GM18873 (cell line): ENCODE results near the gene FREM2.

Source experiments
- ATAC-seq: cut with Tn5 transposase; IDR thresholded peaks from one replicate; pipeline ENCODE4 v1.9.1; 2021; ENCODE audit warnings: mild to moderate bottlenecking, moderate library complexity, moderate number of reproducible peaks; ENCODE audit not compliant: unreplicated experiment, low FRiP score

The FREM2 gene

DNA sequence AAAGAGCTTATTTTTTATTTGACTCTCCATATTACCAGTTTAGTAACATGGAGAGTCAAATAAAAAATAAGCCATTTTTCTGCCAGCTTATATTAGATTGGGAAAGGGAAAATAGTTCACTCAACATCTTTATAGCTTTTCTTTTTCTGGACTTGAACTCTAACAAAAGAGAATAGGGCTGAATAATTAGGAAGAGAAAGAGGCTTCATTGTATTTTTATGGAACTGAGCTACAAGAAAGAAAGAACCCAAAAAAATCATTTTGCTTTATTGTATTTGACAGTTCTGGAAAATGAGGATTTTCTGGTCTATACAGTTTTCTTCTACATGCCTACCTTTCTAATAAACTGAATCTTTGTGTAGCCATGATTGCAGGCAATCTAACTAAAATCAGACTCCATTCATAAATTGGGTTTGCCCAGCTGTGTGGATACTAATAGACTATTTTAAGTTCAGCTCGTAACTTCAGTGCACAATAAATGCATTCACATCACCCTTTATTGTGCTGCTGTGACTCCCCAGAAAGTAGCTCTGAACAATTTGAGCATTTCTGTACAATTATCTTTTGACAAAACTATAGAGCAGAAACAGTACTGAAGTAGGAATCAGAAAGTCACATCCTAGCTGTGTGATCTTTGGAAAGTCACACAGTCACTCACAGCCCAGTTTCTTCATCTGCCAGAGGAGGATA, 188.5 kb downstream of the FREM2 start:
- ATAC-seq, result no peak

DNA sequence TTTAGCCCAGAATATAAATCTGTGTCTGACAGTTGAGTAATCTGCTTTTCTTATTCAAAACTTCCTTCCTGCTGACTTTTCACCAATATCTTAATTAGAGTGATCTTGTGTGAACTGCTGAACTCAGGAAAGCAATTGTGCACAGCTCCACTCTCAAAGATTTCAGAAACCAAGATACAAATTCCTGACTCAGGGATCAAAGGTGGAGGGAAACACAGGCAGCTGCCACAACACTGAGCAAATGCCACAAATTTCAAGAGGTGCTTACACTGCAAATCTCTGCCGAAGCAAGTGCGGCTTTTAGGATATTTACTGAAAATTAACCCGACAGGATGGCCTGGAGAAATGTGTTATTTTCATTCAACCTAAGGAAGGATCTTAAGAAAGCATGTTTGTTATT, 192.4 kb downstream of the FREM2 start:
- no peak for ATAC-seq

DNA sequence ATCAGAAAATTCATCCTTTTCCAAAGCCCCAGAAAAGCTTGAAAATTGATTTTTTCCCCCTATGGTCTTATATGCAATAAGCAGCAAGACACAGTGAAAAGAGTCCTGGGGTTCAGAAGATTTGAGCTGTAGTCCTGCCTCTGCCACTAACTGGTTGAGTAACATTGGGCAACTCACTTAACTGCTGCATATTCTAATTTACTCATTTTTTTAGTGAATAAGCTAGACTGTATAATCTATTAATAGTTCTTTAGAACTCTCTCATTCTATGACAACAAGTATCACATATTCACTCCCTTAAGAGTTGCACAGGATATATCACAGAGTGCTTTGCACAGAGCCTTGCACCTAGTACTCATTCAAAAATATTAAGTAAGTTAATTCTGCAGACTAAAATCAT, 192.9 kb downstream of the FREM2 start:
- ATAC-seq, result no peak

DNA sequence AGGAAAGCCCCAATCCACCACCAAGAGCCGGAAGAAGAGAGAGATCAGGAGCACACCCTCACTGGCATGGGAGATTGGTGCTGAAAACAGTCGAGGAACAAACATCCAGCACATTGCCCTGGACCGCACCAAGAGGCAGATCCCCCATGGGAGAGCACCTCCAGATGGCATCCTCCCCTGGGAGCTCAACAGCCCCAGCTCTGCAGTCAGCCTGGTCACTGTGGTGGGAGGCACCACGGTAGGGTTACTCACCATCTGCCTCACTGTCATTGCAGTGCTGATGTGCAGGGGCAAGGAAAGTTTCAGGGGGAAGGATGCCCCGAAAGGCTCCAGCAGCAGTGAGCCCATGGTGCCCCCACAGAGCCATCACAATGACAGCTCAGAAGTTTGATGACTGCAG, 193.5 kb downstream of the FREM2 start:
- ATAC-seq, result no peak

DNA sequence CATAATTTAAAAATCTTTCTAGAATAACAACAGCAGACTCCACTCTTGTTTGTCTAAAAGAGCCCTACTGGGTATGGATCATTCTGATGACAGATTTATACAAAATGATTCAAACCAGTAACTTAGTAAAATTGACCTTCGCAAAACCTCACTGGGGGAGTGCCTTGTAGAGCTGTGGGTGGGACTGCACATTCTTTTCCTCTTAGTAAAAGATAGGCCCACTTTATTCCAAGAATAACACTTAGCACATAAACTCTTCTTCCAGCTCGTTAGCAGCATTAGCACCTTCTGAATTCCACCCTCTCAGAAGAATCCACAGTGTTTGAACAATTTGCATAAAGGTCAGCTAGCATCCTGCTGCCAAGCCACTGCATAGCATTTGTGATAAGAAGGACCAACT, 196.9 kb downstream of the FREM2 start:
- no peak for ATAC-seq

DNA sequence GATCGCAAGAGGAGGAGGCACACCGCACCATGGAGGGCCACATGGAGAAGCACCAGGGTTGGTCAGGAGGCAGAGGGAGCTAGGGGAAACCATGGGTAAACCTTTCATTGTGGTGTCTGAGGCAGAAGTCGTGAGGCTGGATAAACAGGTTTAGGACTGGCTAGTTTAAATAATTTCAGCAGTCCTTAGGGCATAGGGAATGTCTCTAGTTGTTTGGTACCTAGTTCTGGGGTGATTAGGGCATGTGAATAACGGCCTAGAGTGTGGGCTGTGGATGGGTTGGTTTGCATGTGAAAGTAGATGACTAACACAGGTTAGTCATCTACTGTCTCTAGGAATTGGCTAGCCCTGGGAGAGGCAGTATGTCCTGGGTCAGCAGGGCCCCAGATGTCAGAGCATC, 201.4 kb downstream of the FREM2 start:
- ATAC-seq, result no peak

DNA sequence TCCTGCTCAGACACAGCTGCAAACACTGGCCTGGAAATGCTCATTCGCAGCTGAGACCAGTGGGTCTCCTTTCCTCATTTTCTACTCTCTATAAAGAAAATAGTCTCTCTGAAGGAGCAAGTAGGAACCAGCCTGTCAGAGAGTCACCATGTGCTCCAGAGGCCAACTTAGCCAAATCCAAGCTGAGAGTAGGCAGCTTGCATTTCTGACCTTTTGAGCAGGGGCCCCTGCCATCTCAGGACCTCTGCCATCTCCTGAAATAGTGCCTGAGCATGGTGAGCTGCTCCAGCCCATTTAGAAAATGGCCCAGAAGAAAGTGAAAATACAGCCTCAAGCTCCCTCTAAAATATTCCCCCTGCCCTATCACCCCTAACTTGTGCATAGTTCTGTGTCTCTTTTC, 208.2 kb downstream of the FREM2 start:
- ATAC-seq, result no peak

DNA sequence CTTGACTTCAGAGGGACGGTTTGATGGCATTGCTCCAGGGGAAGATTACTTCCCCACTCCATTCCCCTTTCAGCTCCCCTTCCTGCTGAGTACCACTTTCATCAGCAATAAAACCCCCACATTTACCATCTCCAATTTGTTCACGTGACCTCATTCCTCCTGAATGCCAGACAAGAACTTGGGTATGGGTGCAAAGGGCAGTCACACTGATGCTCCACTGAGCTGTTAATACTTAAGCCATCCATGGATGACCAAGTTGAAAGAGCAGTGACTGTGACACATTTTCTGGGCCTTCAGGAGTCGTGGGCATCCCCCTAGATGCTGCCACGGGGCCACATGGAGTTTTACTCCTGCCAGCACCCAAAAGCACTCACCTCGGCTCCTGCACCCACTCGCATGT, 210.6 kb downstream of the FREM2 start:
- ATAC-seq, result no peak

DNA sequence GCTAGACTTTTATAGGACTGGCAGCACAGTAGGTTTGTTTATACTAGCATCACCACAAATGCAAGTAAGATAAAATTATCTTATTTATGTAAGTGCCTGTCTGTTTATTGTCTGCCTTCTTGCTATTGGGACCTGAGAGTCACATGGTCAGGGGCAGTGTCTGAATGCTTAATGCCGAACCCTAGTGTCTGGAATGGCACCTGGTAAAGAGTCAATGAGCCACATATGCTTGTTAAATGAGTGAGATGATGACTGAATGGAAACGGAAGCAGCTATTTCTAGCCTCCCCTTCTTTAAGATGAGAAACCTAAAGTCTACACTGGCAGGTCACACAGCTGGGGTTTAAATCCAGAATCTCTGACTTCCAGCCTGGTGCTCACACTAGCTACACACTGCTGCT, 211.6 kb downstream of the FREM2 start:
- ATAC-seq, result no peak

DNA sequence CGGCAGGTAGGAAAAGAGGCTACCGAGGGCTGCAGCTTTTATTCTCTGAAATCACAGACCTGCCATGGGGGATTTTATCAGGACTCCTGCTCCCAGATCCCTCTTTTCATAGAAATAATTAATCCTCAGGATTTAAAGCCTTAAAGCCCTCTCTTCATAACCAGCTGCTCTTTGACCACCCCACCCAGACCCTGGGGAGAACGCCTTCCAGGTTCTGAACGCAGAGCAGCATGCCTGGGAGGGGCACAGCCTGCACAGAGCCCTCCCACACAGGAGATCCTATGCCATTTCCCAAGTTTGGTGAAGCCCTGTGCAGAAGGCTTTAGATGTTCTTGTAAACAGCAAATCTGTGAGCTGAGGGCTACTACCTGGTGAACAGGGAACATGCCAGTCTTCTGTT, 212.7 kb downstream of the FREM2 start:
- no peak for ATAC-seq

DNA sequence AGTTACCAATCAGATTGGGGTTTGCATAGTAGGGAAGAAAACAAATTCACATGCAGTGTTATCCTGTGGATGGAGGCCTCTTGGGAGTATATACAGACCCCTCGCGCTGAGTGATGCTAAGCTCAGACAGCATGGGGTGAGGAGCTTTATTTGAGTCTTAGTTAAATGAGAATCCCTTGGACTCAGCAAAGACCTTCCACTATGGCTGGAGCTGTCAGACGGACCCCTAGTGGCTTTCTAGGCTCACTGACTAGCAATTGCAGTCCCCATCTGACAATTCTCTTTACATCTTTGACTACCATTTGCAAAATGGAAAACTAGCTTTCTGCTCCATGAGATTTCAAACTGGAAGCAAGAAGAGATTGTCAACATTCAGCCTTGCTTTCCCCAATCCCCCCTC, 213.3 kb downstream of the FREM2 start:
- ATAC-seq, result no peak

DNA sequence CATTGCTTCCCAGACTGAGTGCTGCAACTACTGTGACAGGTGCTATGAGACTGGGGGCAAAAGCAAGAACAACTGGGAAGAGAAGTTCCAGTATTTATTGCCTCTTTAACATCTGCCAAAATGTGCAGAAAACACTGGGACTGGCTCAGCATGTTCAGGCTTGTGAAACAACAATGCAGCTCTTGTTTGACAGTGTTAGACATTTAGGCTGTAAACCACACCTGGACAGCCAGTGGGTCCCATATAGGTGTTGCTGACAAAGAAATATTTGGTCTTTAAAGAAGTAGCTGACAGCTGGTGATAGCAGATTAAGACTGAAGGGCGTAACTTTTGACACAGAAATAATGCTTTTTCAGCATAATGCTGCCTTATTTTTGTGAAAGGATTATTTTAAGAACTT, 215.7 kb downstream of the FREM2 start:
- no peak for ATAC-seq

DNA sequence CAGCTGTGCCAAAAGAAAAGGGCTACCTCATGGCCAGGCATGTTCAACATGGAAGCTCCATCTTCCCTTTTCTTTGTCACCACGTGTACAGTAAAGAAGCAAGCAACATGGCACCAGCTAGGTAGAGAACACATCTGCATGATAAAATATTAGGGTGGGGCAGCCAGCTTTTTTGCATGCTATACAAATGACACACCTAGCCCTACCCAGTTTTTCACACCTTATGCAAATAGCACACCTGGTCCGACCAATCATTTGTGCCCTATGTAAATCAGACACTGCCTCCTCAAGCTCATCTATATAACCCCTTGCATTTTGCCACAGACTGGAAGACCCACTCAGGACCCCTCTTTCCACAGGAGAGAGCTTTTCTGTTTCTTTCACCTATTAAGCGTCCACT, 218.2 kb downstream of the FREM2 start:
- ATAC-seq, result no peak

DNA sequence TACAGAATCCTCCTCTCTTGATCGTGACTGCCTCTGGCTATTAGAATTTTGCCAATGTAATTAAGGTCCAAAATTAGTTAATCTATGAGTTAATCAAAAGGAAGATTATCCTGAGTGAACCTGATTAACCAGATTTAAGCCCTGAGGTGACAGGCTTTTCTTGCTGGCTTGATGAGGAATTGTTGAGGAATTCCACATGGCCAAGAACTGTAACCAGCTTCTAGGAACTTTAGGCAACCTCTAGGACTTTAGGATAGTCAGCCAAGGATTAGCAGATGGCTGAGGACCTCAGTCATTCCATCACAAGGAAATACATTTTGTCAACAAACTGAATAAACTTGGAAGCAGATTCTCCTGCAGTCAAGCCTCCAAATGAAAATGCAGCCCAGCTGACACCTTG, 219.0 kb downstream of the FREM2 start:
- no peak for ATAC-seq

DNA sequence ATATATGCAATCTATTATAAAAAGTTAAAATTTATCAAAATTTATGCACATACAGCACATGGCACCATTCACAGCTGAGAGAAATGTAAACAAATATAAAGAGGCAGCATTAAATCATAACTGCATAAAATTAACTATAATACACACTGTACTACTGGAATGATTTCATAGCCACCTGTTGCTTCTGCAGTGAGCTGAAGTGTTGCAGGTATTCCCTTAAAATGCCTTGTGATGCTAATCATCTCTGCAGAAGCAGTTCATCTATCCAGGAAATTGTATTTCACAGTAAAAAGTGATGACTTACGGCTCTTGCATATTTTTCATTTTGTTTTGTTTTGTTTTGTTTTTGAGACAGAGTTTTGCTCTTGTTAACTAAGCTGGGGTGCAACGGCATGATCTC, 221.7 kb downstream of the FREM2 start:
- ATAC-seq, result no peak

DNA sequence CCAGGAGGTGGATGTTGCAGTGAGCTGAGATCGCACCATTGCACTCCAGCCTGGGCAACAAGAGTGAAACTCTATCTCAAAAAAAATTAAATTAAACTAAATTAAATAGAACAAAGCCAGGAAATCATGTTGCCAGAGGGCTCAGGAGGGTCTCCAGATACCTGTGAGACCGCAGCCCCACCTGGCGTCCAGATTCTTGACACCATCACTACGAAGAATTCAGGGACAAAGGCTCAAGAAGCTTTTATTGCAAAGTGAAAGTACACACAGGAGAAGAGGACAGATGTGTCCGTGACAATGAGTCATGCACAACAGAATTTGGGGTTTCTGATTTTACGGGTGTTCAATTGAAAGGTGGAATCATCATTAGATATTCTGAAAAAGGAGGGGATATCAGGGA, 227.2 kb downstream of the FREM2 start:
- ATAC-seq, result no peak

DNA sequence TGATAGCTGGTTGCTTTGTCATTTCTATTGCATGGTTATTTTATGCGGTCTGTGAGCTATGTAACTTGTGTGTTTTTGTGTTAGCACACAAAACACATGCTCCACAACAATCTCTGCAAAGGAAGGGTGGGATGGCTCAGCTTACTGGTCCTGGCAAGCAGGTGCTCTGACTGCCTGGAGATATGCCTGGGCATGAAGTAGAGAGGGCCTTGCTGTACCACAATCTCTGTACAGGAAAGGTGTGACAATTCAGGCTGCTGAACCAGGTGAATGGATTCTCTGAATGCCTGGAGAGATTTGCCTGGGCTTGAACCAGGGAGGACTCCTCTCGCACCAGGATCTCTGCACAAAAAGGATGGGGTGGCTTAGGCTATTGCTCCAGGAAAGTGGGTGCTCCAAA, 234.2 kb downstream of the FREM2 start:
- no peak for ATAC-seq

DNA sequence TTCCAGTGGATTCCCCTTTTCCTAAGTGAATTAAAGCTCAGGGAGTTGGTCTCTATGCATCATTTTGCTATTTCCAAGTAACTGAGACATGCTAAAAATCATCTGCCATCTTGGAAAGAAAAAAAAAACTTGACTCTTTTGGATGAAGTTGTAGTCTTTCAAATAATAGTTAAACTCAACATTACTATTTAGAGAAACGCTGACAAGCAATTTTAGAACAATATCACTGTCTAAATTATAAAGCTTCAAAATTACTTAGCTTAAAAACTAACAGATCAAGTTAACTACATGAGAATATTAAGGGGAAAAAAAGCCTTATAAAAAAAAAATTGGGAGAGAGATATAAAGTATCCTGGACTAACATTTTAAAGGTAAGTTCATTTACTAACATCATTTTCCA, 235.3 kb downstream of the FREM2 start:
- no peak for ATAC-seq

DNA sequence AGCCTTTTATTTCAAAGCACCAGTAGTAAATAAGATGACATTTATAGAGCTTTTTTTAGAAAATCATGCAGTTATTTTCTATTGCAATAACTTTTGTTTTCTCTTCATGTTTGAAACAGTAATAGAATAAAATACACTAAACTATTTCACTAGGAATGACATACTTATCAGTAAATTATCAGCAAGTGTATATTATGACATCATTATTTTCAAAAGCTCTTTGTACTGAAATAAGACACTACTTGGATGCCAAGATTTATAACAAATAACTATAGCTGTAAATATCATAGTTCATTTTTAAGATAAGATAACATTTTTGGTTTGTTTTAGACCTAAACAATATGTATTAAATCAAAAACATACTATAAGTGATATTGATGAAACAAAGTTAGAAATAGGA, 246.9 kb downstream of the FREM2 start:
- ATAC-seq, result no peak
